Endothelial cell (in vitro differentiated cells): Measurements from ENCODE around the gene NEK1. TPM values are rescaled to one million over a fixed set of nuclear protein-coding genes. Genes with fewer than 3 reads are reported as not detected.
"Not testable (repeated sequence)": the region's sequence is repeated elsewhere in the genome, so short reads cannot be mapped to it uniquely, and the experiment has no call there.

Experiments
- DNase-seq: peaks from one replicate; pipeline ENCODE4 v3.0.0; 2021; ENCODE audit warnings: low spot score
- H3K27ac Mint-ChIP-seq: one replicate; pipeline ENCODE4 v1.8.0; 2021; ENCODE audit warnings: mixed read lengths, inconsistent platforms; ENCODE audit not compliant: unreplicated experiment
- H3K27me3 Mint-ChIP-seq: one replicate; pipeline ENCODE4 v1.8.0; 2021; ENCODE audit warnings: mild to moderate bottlenecking, moderate library complexity, mixed read lengths, inconsistent platforms; ENCODE audit not compliant: unreplicated experiment
- H3K36me3 Mint-ChIP-seq: one replicate; pipeline ENCODE4 v1.8.0; 2021; ENCODE audit warnings: mild to moderate bottlenecking, low read depth, mixed read lengths, inconsistent platforms; ENCODE audit not compliant: unreplicated experiment
- H3K4me1 Mint-ChIP-seq: one replicate; pipeline ENCODE4 v1.8.0; 2021; ENCODE audit warnings: mild to moderate bottlenecking, mixed read lengths, inconsistent platforms; ENCODE audit not compliant: unreplicated experiment
- H3K4me3 Mint-ChIP-seq: one replicate; pipeline ENCODE4 v1.8.0; 2021; ENCODE audit warnings: mild to moderate bottlenecking, mixed read lengths, inconsistent platforms; ENCODE audit not compliant: unreplicated experiment
- H3K9me3 Mint-ChIP-seq: one replicate; pipeline ENCODE4 v1.8.0; 2021; ENCODE audit warnings: mixed read lengths, inconsistent platforms; ENCODE audit not compliant: unreplicated experiment
- total RNA-seq: library from RNA; stranded (reverse); fragmentation: NEBNext Ultra II Directional; extraction: Animal tissue kit (Norgen Biotek cat#: 25700); gene quantifications from one replicate; pipeline ENCODE4 v1.2.1, GENCODE V29; 2021; ENCODE audit not compliant: unreplicated experiment
- TF ChIP-seq, protein P1 (sequence below): fragments of 200-600 bp; sonication (generic); IDR thresholded peaks from one replicate; pipeline ENCODE4 v1.5.0; 2021; ENCODE audit warnings: antibody characterized with exemption; ENCODE audit not compliant: unreplicated experiment

Gene NEK1
- total RNA-seq, 1 donor from 2014 or later = 12.5 TPM

DNA sequence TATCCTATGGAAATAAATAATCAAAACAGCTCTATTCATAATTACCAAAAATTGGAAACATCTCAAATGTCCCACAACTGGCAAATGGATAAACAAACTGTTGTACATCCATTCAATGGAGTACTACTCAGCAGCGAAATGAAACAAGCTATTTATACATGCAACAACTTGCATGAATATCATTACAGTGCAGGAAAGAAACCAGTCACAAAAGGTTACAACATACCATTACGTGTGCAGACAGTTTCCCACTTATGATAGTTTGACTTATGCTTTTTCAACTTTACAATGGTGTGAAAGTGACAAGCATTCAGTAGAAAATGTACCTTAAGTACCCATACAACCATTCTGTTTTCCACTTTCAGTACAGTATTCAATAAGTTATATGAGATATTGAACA is 82.3 kb downstream of the NEK1 start:
- TF ChIP-seq, protein P1, sequence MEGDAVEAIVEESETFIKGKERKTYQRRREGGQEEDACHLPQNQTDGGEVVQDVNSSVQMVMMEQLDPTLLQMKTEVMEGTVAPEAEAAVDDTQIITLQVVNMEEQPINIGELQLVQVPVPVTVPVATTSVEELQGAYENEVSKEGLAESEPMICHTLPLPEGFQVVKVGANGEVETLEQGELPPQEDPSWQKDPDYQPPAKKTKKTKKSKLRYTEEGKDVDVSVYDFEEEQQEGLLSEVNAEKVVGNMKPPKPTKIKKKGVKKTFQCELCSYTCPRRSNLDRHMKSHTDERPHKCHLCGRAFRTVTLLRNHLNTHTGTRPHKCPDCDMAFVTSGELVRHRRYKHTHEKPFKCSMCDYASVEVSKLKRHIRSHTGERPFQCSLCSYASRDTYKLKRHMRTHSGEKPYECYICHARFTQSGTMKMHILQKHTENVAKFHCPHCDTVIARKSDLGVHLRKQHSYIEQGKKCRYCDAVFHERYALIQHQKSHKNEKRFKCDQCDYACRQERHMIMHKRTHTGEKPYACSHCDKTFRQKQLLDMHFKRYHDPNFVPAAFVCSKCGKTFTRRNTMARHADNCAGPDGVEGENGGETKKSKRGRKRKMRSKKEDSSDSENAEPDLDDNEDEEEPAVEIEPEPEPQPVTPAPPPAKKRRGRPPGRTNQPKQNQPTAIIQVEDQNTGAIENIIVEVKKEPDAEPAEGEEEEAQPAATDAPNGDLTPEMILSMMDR = no peak
- Mint-ChIP-seq H3K36me3 (no peaks in the 10 kb centered on the region), H3K27me3 (no peaks in the 10 kb centered on the region), H3K4me3 (no peak overlapping the region), H3K27ac (no peak overlapping the region), H3K9me3 (no peaks in the 10 kb centered on the region), H3K4me1 (peaks cover 2% of the 10 kb centered on the region)
- no peak for DNase-seq

DNA sequence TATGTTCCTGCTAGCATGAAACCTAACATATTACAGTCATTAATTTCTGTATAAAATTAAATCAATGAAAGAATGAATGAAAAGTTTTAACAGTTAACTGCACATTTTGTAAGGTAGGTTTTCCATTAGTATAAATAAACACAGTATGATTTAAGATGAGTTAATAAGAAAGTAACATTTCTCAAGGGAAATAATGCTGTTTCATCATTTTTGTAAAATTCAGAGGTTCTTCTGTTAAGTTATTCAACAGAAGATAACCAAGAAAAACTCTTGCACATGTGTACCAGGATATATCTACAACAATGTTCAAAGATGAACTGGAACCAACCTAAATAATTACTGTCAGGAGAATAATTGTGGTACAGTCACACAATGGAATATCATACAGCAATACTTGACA is 88.6 kb downstream of the NEK1 start:
- Mint-ChIP-seq H3K4me3 (no peak overlapping the region), H3K27me3 (peaks cover 2% of the 10 kb centered on the region), H3K36me3 (peaks cover 21% of the 10 kb centered on the region), H3K27ac (no peak overlapping the region), H3K4me1 (no peaks in the 10 kb centered on the region), H3K9me3 (no peaks in the 10 kb centered on the region)
- no peak for DNase-seq
- TF ChIP-seq, protein P1 = no peak

DNA sequence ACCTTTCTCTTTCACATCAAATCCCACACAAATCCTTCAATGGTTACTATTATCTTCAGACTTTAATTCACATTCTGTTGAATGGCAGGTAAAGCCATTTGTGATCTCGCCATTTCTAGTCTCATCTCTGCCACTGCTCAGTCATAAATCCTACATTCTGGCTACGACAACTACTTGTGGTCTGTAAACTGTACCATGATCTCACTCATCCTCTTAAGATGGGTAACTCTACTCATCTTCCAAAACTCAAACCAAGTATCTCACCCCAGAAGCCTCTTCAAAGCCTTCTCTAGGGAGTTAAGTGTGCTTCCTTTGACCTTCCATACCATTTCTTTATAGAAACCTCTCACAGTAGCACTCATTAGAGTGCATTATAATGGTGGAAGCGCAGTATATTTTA is 101.8 kb downstream of the NEK1 start:
- Mint-ChIP-seq H3K36me3 (no peaks in the 10 kb centered on the region), H3K27me3 (no peaks in the 10 kb centered on the region), H3K4me3 (no peak overlapping the region), H3K4me1 (no peaks in the 10 kb centered on the region), H3K9me3 (no peaks in the 10 kb centered on the region), H3K27ac (no peak overlapping the region)
- DNase-seq = no peak
- TF ChIP-seq, protein P1 = no peak

DNA sequence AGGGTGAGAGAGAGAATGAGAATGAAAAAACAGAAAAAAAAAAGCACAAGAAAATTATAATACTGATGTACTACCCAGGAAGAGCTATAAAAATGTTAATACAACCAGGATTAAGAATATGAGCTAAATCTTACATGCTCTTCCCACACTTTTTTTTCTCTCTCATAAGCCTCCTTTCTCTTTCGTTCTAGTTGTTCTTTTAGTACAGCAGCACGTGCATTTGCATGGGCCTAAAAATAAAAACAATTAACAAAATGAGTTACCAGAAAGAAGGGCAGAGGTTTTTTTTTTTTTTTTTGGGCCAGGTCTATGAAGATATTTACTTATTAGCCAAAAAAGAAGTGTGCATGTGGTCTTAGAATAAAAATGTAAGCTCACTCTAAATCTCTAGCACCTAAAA is 105.5 kb downstream of the NEK1 start:
- Mint-ChIP-seq H3K27me3 (no peaks in the 10 kb centered on the region), H3K4me3 (no peak overlapping the region), H3K27ac (no peak overlapping the region), H3K9me3 (no peaks in the 10 kb centered on the region), H3K4me1 (no peaks in the 10 kb centered on the region), H3K36me3 (peaks cover 15% of the 10 kb centered on the region)
- TF ChIP-seq, protein P1 = no peak
- DNase-seq = no peak

DNA sequence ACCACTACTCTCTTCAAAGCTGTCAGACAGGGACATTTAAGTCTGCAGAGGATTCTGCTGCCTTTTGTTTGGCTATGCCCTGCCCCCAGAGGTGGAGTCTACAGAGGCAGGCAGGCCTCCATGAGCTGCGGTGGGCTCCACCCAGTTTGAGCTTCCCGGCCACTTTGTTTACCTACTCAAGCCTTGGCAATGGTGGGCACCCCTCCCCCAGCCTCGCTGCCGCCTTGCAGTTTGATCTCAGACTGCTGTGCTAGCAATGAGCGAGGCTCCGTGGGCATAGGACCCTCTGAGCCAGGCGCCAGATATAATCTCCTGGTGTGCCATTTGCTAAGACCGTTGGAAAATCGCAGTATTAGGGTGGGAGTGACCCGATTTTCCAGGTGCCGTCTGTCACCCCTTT is 112.5 kb downstream of the NEK1 start:
- H3K36me3 Mint-ChIP-seq = peaks cover 58% of the 10 kb centered on the region
- H3K9me3 Mint-ChIP-seq, H3K4me3 Mint-ChIP-seq, H3K4me1 Mint-ChIP-seq, DNase-seq, H3K27me3 Mint-ChIP-seq, H3K27ac Mint-ChIP-seq: not testable (repeated sequence)

DNA sequence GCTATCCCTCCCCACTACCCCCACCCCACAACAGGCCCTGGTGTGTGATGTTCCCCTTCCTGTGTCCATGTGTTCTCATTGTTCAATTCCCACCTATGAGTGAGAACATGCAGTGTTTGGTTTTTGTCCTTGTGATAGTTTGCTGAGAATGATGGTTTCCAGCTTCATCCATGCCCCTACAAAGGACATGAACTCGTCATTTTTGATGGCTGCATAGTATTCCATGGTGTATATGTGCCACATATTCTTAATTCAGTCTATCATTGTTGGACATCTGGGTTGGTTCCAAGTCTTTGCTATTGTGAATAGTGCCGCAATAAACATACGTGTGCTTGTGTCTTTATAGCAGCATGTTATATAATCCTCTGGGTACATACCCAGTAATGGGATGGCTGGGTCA is 118.1 kb downstream of the NEK1 start:
- H3K36me3 Mint-ChIP-seq = peaks cover 32% of the 10 kb centered on the region
- not testable (repeated sequence) for H3K4me1 Mint-ChIP-seq, DNase-seq, H3K27ac Mint-ChIP-seq, H3K27me3 Mint-ChIP-seq, H3K9me3 Mint-ChIP-seq, H3K4me3 Mint-ChIP-seq
